ENCODE data around the gene IQCK. TPM values are rescaled to one million over a fixed set of nuclear protein-coding genes. Genes with fewer than 3 reads are reported as not detected.

Gene IQCK
- total RNA-seq, 1 donor from 2014 or later = not detected

GRCh38 chr16:19856120-19856519, 138.0 kb downstream of the IQCK start:
- H3K4me3 ChIP-seq = no peak overlapping the region
- no peaks in the 10 kb centered on the region for H3K36me3 ChIP-seq
- H3K4me1 ChIP-seq = no peaks in the 10 kb centered on the region
- DNase-seq (ENCODE audit: low spot score in 2 of 2) = no peak
- H3K27me3 ChIP-seq = no peaks in the 10 kb centered on the region
- no peak for TF ChIP-seq CTCF (IDR thresholded peaks at IDR 0.05)
- H3K9me3 ChIP-seq = no peaks in the 10 kb centered on the region
- H3K27ac ChIP-seq = no peak overlapping the region
- intact Hi-C loops (cut with DNase I) = no loop called here

- no peaks in the 10 kb centered on the region for H3K9me3 ChIP-seq
- no peaks in the 10 kb centered on the region for H3K4me1 ChIP-seq
- no peak for TF ChIP-seq CTCF (IDR thresholded peaks at IDR 0.05)
- intact Hi-C loops (cut with DNase I) = no loop called here
- no peaks in the 10 kb centered on the region for H3K27me3 ChIP-seq
- no peak overlapping the region for H3K4me3 ChIP-seq
- no peaks in the 10 kb centered on the region for H3K36me3 ChIP-seq
- no peak for DNase-seq (ENCODE audit: low spot score in 2 of 2)
- no peak overlapping the region for H3K27ac ChIP-seq
Observed at GRCh38 chr16:19857593-19858339, 139.7 kb downstream of the IQCK start.

GRCh38 chr16:19858340-19859018, 140.4 kb downstream of the IQCK start:
- Histone ChIP-seq H3K9me3 (no peaks in the 10 kb centered on the region), H3K27ac (no peak overlapping the region), H3K36me3 (no peaks in the 10 kb centered on the region), H3K4me3 (no peak overlapping the region), H3K27me3 (no peaks in the 10 kb centered on the region), H3K4me1 (no peaks in the 10 kb centered on the region)
- intact Hi-C loops (cut with DNase I) = no loop called here
- TF ChIP-seq CTCF (IDR thresholded peaks at IDR 0.05) = no peak
- no peak for DNase-seq (ENCODE audit: low spot score in 2 of 2)

GRCh38 chr16:19859166-19859565, 141.1 kb downstream of the IQCK start:
- Histone ChIP-seq H3K36me3 (no peaks in the 10 kb centered on the region), H3K27me3 (no peaks in the 10 kb centered on the region), H3K4me1 (no peaks in the 10 kb centered on the region), H3K9me3 (no peaks in the 10 kb centered on the region), H3K4me3 (no peak overlapping the region), H3K27ac (no peak overlapping the region)
- intact Hi-C loops (cut with DNase I) = no loop called here
- no peak for DNase-seq (ENCODE audit: low spot score in 2 of 2)
- no peak for TF ChIP-seq CTCF (IDR thresholded peaks at IDR 0.05)

- DNase-seq (ENCODE audit: low spot score in 2 of 2) = no peak
Observed at GRCh38 chr16:19859603-19860002, 141.5 kb downstream of the IQCK start.

More at GRCh38 chr16:19859603-19860002, 141.5 kb downstream of the IQCK start:
- Histone ChIP-seq H3K4me3 (no peak overlapping the region), H3K4me1 (no peaks in the 10 kb centered on the region), H3K27ac (no peak overlapping the region), H3K36me3 (no peaks in the 10 kb centered on the region), H3K9me3 (no peaks in the 10 kb centered on the region), H3K27me3 (no peaks in the 10 kb centered on the region)
- TF ChIP-seq CTCF (IDR thresholded peaks at IDR 0.05) = no peak
- intact Hi-C loops (cut with DNase I) = no loop called here
